Measurements from ENCODE around the gene SLC38A3. TPM values are rescaled to one million over a fixed set of nuclear protein-coding genes. Genes with fewer than 3 reads are reported as not detected.
A peak's percentile ranks its signal among the peaks of the same experiment; 100 is the strongest.

SLC38A3 gene
- total and polyA plus RNA-seq, 2 of the 8 experiments (the other 6 are each of a cell fraction or from before 2014, with no cell fraction given): 1.2 to 3.7 TPM

DNA sequence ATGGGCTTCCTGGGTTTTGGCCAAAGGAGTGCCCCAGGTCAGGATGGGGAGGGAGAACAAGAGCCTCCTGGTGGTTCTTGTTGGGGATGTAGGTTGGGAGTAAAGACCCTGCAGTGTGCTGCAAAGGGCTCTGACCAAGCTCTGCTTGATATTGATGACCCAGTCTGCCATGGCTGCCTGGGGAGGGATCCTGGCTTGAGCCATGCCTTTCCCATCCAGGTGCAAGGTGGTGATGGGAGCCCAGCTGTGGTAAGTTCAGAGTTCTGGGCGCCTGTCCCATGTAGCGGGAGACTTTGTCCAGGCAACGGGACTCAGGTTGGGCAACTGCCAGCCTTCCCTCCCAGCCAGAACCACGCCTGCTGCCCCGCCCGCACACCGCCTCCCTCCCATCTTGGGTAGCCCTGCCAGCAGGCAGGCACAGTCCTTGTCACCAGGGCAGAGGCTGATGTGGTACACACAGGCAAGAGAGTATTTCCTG, 33.5 kb downstream of the SLC38A3 start:
- no peak overlapping the region for H3K4ac ChIP-seq (replicated peaks; ENCODE audit: insufficient read length, low read depth, low read length)
- H3K4me1 ChIP-seq (replicated peaks in 1 of 4; ENCODE audit: control insufficient read depth in 3 of 4, insufficient read depth in 4 of 4, low read length in 3 of 4): peaks cover 6 to 62% (median 57%) of the 10 kb centered on the region in 4 experiments
- peaks cover 15 to 39% of the 10 kb centered on the region in 2 experiments for H4K20me1 ChIP-seq (replicated peaks in 1 of 2; ENCODE audit: control insufficient read depth in 1 of 2, insufficient read depth in 2 of 2, low read length in 2 of 2)
- H3K79me2 ChIP-seq (ENCODE audit: control insufficient read depth in 1 of 2, insufficient read depth in 2 of 2, low read length in 2 of 2): peaks cover 32 to 72% of the 10 kb centered on the region in 2 experiments
- no peaks in the 10 kb centered on the region for H3K27me3 ChIP-seq (replicated peaks in 1 of 4; ENCODE audit: control insufficient read depth in 3 of 4, extremely low read depth in 1 of 4, insufficient read depth in 3 of 4, low read length in 3 of 4)
- 0 out of 2 replicates have a peak overlapping the region, but pooled peaks have one; percentile 4 for H2BK5ac ChIP-seq (ENCODE audit: low read depth, low read length)
- no peak overlapping the region for H4K91ac ChIP-seq (replicated peaks; ENCODE audit: insufficient read length, low read length)
- H3K23me2 ChIP-seq (ENCODE audit: low read depth, low read length): peaks cover 21% of the 10 kb centered on the region; the same call in 1 of the 2 replicates
- H3K9me3 ChIP-seq (ENCODE audit: insufficient read depth in 2 of 2, low read depth in 1 of 2, low read length in 1 of 2): no peaks in the 10 kb centered on the region
- no peak overlapping the region for H3K14ac ChIP-seq (ENCODE audit: insufficient read length)
- H4K8ac ChIP-seq (ENCODE audit: extremely low read depth, insufficient read depth, low read length): no peak overlapping the region
- H3K36me3 ChIP-seq (ENCODE audit: control insufficient read depth in 2 of 4, insufficient read depth in 4 of 4, low read length in 3 of 4): no peaks in the 10 kb centered on the region
- peak overlapping the region; percentile 40 for H2BK15ac ChIP-seq (ENCODE audit: low read length)
- peak overlapping the region; percentile 86 to 93 (median 90); a peak in 5 of 8 replicates for H3K4me3 ChIP-seq (ENCODE audit: extremely low read depth in 1 of 4, insufficient read depth in 2 of 4, low read depth in 3 of 4, low read length in 4 of 4)
- H2BK120ac ChIP-seq (replicated peaks; ENCODE audit: low read depth, low read length): no peak overlapping the region
- 83% methylated on average over 3 of the region's 7 CpGs; no CpG with 5 or more reads in 1 of the 2 experiments for WGBS, 2 experiments (ENCODE audit: extremely low coverage in 1 of 2, insufficient coverage in 1 of 2, insufficient read length in 1 of 2, insufficient replicate concordance in 2 of 2, low coverage in 1 of 2, low lambda C conversion rate in 2 of 2, missing lambda C conversion rate in 1 of 2)
- H3K18ac ChIP-seq (ENCODE audit: extremely low read depth, low read length): peak overlapping the region; percentile 90; the same call in 1 of the 2 replicates
- peak overlapping the region; percentile 82 to 96 for H3K4me2 ChIP-seq (ENCODE audit: insufficient read depth in 1 of 2, low read depth in 2 of 2, low read length in 2 of 2)
- peaks cover 17% of the 10 kb centered on the region for H3K79me1 ChIP-seq (ENCODE audit: low read depth, low read length)
- no peak overlapping the region for H3K23ac ChIP-seq (ENCODE audit: insufficient read length)
- no peak overlapping the region for H2AFZ ChIP-seq (ENCODE audit: low read length)
- H2BK12ac ChIP-seq (ENCODE audit: low read depth, low read length): peak overlapping the region; percentile 72; the same call in 1 of the 2 replicates
- TF ChIP-seq, protein P1, sequence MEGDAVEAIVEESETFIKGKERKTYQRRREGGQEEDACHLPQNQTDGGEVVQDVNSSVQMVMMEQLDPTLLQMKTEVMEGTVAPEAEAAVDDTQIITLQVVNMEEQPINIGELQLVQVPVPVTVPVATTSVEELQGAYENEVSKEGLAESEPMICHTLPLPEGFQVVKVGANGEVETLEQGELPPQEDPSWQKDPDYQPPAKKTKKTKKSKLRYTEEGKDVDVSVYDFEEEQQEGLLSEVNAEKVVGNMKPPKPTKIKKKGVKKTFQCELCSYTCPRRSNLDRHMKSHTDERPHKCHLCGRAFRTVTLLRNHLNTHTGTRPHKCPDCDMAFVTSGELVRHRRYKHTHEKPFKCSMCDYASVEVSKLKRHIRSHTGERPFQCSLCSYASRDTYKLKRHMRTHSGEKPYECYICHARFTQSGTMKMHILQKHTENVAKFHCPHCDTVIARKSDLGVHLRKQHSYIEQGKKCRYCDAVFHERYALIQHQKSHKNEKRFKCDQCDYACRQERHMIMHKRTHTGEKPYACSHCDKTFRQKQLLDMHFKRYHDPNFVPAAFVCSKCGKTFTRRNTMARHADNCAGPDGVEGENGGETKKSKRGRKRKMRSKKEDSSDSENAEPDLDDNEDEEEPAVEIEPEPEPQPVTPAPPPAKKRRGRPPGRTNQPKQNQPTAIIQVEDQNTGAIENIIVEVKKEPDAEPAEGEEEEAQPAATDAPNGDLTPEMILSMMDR (IDR thresholded peaks at IDR 0.05; ENCODE audit: control extremely low read depth in 1 of 3, insufficient read depth in 1 of 3, low read depth in 1 of 3, low read length in 3 of 3): peak in 1 of 3 experiments; percentile 26; a peak in 1 of 4 replicates
- TF ChIP-seq KDM5A (IDR thresholded peaks at IDR 0.05; ENCODE audit: low read length): no peak
- H2BK20ac ChIP-seq (ENCODE audit: low read length): peak overlapping the region; percentile 87; the same call in 1 of the 2 replicates
- no peak for FAIRE-seq
- no peak overlapping the region for H4K5ac ChIP-seq (ENCODE audit: insufficient read length, low read depth, low read length)
- no peak for DNase-seq (ENCODE audit: low read depth in 1 of 2, low spot score in 2 of 2)
- ChIA-PET POLR2A (ENCODE audit: partially characterized antibody) (interaction anchor here (0.7 to 4.1 kb wide), 8 partner anchors 8 to 61 kb away, joined by 3 to 33 read pairs (median 4); partner anchors contain the start of genes HYAL3, IFRD2 and NAA80), CTCF (ENCODE audit: partially characterized antibody) (interaction anchor here (0.6 to 53.5 kb wide), 5 partner anchors 17 to 118 kb away, joined by 3 to 2149 read pairs (median 121); partner anchors contain the start of genes GNAI2, GNAT1, LSMEM2 and SEMA3B)
- H3K27ac ChIP-seq (ENCODE audit: low read depth, low read length): no peak overlapping the region
- no peak overlapping the region for H3K56ac ChIP-seq (replicated peaks; ENCODE audit: insufficient read length, low read depth, low read length)
- H2AK5ac ChIP-seq (ENCODE audit: low read depth, low read length): peak overlapping the region; percentile 65; the same call in 1 of the 2 replicates
- no peak overlapping the region for H3K9ac ChIP-seq (replicated peaks in 1 of 4; ENCODE audit: extremely low read depth in 1 of 4, low read depth in 3 of 4, low read length in 3 of 4)

Measured in H1 (cell line).